RCC 7860 (cell line): ENCODE measurements around the gene ENOX1.
"Not testable (repeated sequence)": the region's sequence is repeated elsewhere in the genome, so short reads cannot be mapped to it uniquely, and the experiment has no call there.

ENCODE experiments used
- DNase-seq: peaks from one replicate; pipeline ENCODE4 v3.0.0-alpha.2; 2015; ENCODE audit warnings: low spot score
- FAIRE-seq: peaks from 2 replicates; lab custom pipeline; 2012; peaks lifted over from hg19 to GRCh38; lab: Jason Lieb, UNC

ENOX1 gene

GRCh38 chr13:43786766-43787517 lies at the start of gene ENOX1:
Gene ENOX1 (minus strand): TSS chr13:43786972.
- DNase-seq (no peak), FAIRE-seq (no peak)

GRCh38 chr13:43835701-43836100 lies 48.9 kb upstream of the ENOX1 start:
- FAIRE-seq, result no peak
- DNase-seq, result no peak

- no peak for DNase-seq
- no peak for FAIRE-seq
These were observed 44.3 kb upstream of the ENOX1 start for GRCh38 chr13:43831088-43831487.

DNA sequence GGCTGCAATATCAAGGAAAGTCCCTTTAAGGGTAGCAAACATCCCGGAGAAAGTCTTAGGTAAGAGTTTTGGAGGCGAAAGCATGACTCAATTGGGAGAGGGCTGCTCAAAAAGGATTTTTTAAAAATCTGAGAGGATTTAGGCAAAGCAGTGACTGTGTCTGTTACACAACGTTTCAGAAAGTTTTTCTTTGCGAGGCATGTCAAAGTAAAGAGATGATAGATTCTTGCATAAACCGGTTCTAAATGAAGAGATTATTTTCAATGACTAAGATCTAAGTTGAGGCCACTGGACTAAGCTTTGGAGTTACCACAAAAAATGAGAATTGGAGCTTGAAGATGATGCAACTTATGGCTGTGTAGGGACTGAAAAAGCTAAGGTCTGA lies 43.7 kb upstream of the ENOX1 start:
- DNase-seq (no peak), FAIRE-seq (no peak)

- not testable (repeated sequence) for FAIRE-seq, DNase-seq
These were observed 37.9 kb upstream of the ENOX1 start for GRCh38 chr13:43824656-43825055.

DNA sequence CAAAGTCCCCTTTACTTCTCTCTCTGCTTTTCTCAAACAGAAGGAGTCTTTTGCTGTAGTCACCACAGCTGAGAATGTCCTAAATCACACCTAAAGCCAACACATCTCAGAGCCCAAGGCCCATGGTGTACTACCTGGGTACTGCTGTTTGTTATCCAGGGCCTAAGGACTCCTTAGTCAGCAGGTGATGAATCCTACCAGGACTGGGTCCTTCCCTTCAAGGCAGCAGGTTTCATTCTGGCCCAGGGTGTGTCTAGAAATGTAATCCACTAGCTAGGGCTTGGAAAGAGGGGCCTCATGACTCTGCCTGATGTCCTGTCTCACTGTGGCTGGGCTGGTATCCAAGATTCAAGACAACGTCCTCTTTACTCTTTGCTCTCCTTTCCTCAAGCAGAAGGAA lies 36.2 kb upstream of the ENOX1 start:
- DNase-seq (no peak), FAIRE-seq (no peak)

DNA sequence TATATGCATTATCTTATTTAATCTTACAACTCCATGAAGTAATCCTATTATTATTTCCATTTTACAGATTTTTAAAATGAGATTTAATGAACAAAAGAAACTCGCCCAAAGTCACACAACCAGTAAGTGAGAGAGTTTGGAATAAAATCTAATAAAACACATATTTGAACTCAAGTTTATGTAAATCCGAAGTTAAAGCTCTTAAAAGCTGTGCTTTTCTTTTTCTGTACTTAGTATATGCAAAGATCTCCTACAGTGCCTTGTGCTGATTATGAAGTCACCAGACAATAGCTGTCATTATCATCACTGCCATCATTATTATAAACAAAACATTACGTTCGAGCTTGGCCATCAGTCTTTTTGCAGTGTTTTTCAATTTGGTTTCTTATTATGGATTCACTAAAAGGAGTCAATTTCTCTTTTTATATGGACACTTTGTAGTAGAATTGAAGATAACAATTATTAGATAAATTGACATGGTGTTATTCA lies 29.7 kb upstream of the ENOX1 start:
- DNase-seq (no peak), FAIRE-seq (no peak)

- peak; percentile 45 for DNase-seq
- no peak for FAIRE-seq
These were observed 28.4 kb upstream of the ENOX1 start for GRCh38 chr13:43815204-43815603.

GRCh38 chr13:43808676-43809075 lies 21.9 kb upstream of the ENOX1 start:
- no peak for DNase-seq
- FAIRE-seq, result no peak

DNA sequence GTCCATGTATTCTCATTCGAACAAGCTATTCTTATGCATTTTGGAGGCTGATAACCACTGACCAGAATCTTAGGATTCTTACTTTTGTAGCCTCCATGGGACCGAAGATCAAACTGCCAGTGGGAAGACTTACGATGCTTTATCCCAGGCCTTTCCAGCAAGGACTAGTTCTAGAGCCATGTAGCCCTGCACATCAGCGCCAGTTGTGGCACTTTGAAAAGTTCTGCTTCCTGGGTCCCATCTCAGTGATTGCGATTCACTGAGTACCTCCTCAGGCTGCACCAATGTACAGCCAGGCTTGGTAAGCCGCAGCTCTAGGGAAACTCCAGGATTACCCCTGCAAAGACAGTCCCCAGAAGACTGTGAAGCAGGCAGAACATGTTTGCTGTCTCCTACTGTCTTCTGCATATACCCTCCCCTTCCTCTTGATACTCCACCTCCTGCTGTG lies 18.9 kb upstream of the ENOX1 start:
- DNase-seq (peak; percentile 43), FAIRE-seq (no peak)

- peak; percentile 81 for FAIRE-seq
- peak; percentile 88 for DNase-seq
These were observed 18.3 kb upstream of the ENOX1 start for GRCh38 chr13:43805071-43805468.

GRCh38 chr13:43804461-43805070 lies 17.8 kb upstream of the ENOX1 start:
- DNase-seq, result peak; percentile 18
- peak; percentile 76 for FAIRE-seq

- FAIRE-seq, result no peak
These were observed 15.7 kb upstream of the ENOX1 start for GRCh38 chr13:43802511-43802910.

GRCh38 chr13:43800828-43801227 lies 14.1 kb upstream of the ENOX1 start:
- DNase-seq (no peak), FAIRE-seq (no peak)

More at GRCh38 chr13:43802511-43802910, 15.7 kb upstream of the ENOX1 start:
- DNase-seq, result no peak

- FAIRE-seq (no peak), DNase-seq (no peak)
These were observed 12.4 kb upstream of the ENOX1 start for GRCh38 chr13:43799191-43799590.

DNA sequence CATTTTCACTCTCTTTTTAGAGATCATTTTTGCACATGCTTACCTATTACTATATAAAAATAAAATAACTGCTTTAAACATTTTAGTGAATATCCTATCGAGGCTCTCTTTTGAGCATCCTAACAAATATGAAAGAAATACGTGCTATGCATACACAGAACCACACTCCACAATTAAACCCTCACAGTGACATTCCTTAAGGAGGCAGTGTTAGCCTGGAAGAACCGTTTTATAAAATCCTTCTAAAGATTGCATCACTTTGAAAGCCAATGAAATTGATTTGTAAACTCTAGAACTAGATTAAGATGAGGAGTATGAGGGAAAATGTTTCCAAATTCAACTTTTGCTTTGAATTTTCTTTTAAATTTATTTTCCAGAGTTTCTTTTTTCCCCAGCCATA lies 11.1 kb upstream of the ENOX1 start:
- DNase-seq, result no peak
- no peak for FAIRE-seq

- FAIRE-seq, result no peak
These were observed 10.4 kb upstream of the ENOX1 start for GRCh38 chr13:43797159-43797558.

GRCh38 chr13:43794416-43794815 lies 7.6 kb upstream of the ENOX1 start:
- FAIRE-seq (no peak), DNase-seq (no peak)

More at GRCh38 chr13:43797159-43797558, 10.4 kb upstream of the ENOX1 start:
- no peak for DNase-seq

- no peak for DNase-seq
These were observed 5.5 kb upstream of the ENOX1 start for GRCh38 chr13:43792076-43792881.

DNA sequence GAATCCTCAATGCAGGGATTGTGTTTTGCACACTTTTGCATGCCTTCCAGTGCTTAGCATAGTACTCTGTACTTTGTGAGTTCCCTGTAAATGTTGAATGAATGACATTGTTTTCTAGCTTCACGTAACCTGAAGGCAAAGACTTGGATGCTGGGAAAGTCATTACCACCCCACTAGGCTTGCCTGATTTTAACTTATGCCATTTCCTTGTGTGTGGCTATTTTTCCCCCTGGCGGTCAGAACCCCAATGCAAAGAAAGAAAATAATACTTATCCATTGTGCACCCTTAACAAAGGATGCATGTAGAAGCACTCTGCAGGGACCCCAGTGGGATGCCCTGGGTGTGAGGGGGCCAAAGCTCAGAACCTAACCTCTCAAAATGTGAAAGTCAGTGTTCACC lies 1.2 kb upstream of the ENOX1 start:
- DNase-seq (no peak), FAIRE-seq (no peak)

More at GRCh38 chr13:43792076-43792881, 5.5 kb upstream of the ENOX1 start:
- FAIRE-seq, result no peak

GRCh38 chr13:43787518-43787891 lies 733 bp upstream of the ENOX1 start:
- DNase-seq (no peak), FAIRE-seq (no peak)

DNA sequence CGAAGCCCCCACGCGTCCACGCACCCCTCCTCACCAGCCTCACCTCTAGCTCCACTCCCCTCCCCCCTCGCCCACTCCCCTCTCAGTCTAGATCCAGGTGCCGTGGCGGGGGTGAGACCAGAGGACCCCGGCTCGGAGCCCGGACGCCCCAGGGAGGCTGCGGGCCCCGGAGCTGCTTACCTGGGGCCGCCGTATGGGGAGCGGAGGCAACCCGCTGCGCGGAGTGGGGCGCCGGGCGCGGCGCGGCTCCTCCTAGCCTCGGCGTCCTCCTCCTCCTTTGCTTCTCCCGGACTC lies 353 bp downstream of the ENOX1 start:
- DNase-seq (no peak), FAIRE-seq (no peak)
